ENCODE data around the gene STUM. TPM values are rescaled to one million over a fixed set of nuclear protein-coding genes. Genes with fewer than 3 reads are reported as not detected.

STUM gene
- total RNA-seq, 1 donor from 2014 or later: 6.4 TPM

- Histone ChIP-seq H3K27me3 (no peaks in the 10 kb centered on the region), H3K27ac (no peak overlapping the region), H3K9me3 (no peaks in the 10 kb centered on the region), H3K36me3 (peaks cover 0 to 54% of the 10 kb centered on the region in 2 donors), H3K4me3 (no peak overlapping the region), H3K4me1 (peaks cover 24% of the 10 kb centered on the region)
- intact Hi-C loops (cut with DNase I): no loop called here
- no peak for DNase-seq (ENCODE audit: extremely low spot score in 2 of 2)
- TF ChIP-seq POLR2AphosphoS5 (IDR thresholded peaks at IDR 0.05; ENCODE audit: insufficient read depth in 1 of 2, low read depth in 1 of 2) (no peak), CTCF (IDR thresholded peaks at IDR 0.05) (no peak), POLR2A (IDR thresholded peaks at IDR 0.05) (no peak)
These were observed 95.3 kb downstream of the STUM start for GRCh38 chr1:226643611-226644540.

- no peak for TF ChIP-seq POLR2A (IDR thresholded peaks at IDR 0.05)
- no peak for TF ChIP-seq CTCF (IDR thresholded peaks at IDR 0.05)
- no peak for TF ChIP-seq POLR2AphosphoS5 (IDR thresholded peaks at IDR 0.05; ENCODE audit: insufficient read depth in 1 of 2, low read depth in 1 of 2)
- peak overlapping the region; percentile 25 for H3K27ac ChIP-seq
- H3K4me1 ChIP-seq: peaks cover 24% of the 10 kb centered on the region
- H3K9me3 ChIP-seq: no peaks in the 10 kb centered on the region
- intact Hi-C loops (cut with DNase I): no loop called here
- no peaks in the 10 kb centered on the region for H3K27me3 ChIP-seq
- H3K4me3 ChIP-seq: no peak overlapping the region
- no peak for DNase-seq (ENCODE audit: extremely low spot score in 2 of 2)
- peaks cover 0 to 46% of the 10 kb centered on the region in 2 donors for H3K36me3 ChIP-seq
These were observed 96.1 kb downstream of the STUM start for GRCh38 chr1:226644541-226645176.

GRCh38 chr1:226645279-226645976 lies 96.9 kb downstream of the STUM start:
- DNase-seq (ENCODE audit: extremely low spot score in 2 of 2): no peak
- peaks cover 0 to 38% of the 10 kb centered on the region in 2 donors for H3K36me3 ChIP-seq
- TF ChIP-seq POLR2A (IDR thresholded peaks at IDR 0.05): no peak
- TF ChIP-seq CTCF (IDR thresholded peaks at IDR 0.05): no peak
- TF ChIP-seq POLR2AphosphoS5 (IDR thresholded peaks at IDR 0.05; ENCODE audit: insufficient read depth in 1 of 2, low read depth in 1 of 2): no peak
- H3K9me3 ChIP-seq: no peaks in the 10 kb centered on the region
- peaks cover 26% of the 10 kb centered on the region for H3K4me1 ChIP-seq
- H3K27me3 ChIP-seq: no peaks in the 10 kb centered on the region
- peak overlapping the region; percentile 25 for H3K27ac ChIP-seq
- H3K4me3 ChIP-seq: no peak overlapping the region
- intact Hi-C loops (cut with DNase I): no loop called here

- intact Hi-C loops (cut with DNase I): no loop called here
- DNase-seq (ENCODE audit: extremely low spot score in 2 of 2): no peak
- Histone ChIP-seq H3K27me3 (no peaks in the 10 kb centered on the region), H3K36me3 (peaks cover 0 to 32% of the 10 kb centered on the region in 2 donors), H3K9me3 (no peaks in the 10 kb centered on the region), H3K4me3 (no peak overlapping the region), H3K27ac (peak overlapping the region; percentile 25), H3K4me1 (peaks cover 32% of the 10 kb centered on the region)
- TF ChIP-seq POLR2A (IDR thresholded peaks at IDR 0.05): no peak
- TF ChIP-seq POLR2AphosphoS5 (IDR thresholded peaks at IDR 0.05; ENCODE audit: insufficient read depth in 1 of 2, low read depth in 1 of 2): peak in 1 of 2 donors; percentile 56
These were observed 97.7 kb downstream of the STUM start for GRCh38 chr1:226646026-226646869.
